ENCODE results near the gene STK4.

GRCh38 chr20:45111799-45112471, 145.6 kb downstream of the STK4 start:
- TF ChIP-seq CHD1 (IDR thresholded peaks at IDR 0.05; ENCODE audit: low read depth, low read length) (no peak), TAF1 (IDR thresholded peaks at IDR 0.05; ENCODE audit: low read depth, low read length) (no peak), CTCF (IDR thresholded peaks at IDR 0.05; ENCODE audit: control extremely low read depth in 1 of 3, insufficient read depth in 1 of 3, low read depth in 1 of 3, low read length in 3 of 3) (peak; percentile 63 to 69 (median 64)), USF2 (IDR thresholded peaks at IDR 0.05; ENCODE audit: low read length) (no peak)

Measured in H1 (cell line).